Thymus (tissue), 11 donors: ENCODE results near the gene SUGP2. TPM values are rescaled to one million over a fixed set of nuclear protein-coding genes. Genes with fewer than 3 reads are reported as not detected.

Source experiments
- DNase-seq, 9 donors: peaks; one replicate each; pipeline ENCODE4 v3.0.0-alpha.2; 2013; ENCODE audit warnings: low spot score in 9 of 9, low read depth in 6 of 9, missing footprints in 1 of 9
- H3K27ac ChIP-seq, 2 donors: one replicate each; pipeline ENCODE4 v1.5.1; 2013; ENCODE audit warnings: control low read depth in 1 of 2, low read depth in 1 of 2, low read length in 1 of 2, mild to moderate bottlenecking in 1 of 2, moderate library complexity in 1 of 2
- H3K27me3 ChIP-seq, 2 donors: one replicate each; pipeline ENCODE4 v1.5.1; 2013; ENCODE audit warnings: low read length in 1 of 2; ENCODE audit not compliant: control insufficient read depth in 2 of 2, insufficient read depth in 1 of 2
- H3K36me3 ChIP-seq, 2 donors: one replicate each; pipeline ENCODE4 v1.5.1; 2013; ENCODE audit warnings: low read length in 1 of 2, mild to moderate bottlenecking in 1 of 2, moderate library complexity in 1 of 2; ENCODE audit not compliant: control insufficient read depth in 2 of 2, insufficient read depth in 2 of 2
- H3K4me1 ChIP-seq, 2 donors: one replicate each; pipeline ENCODE4 v1.5.1; 2013; ENCODE audit warnings: low read length in 2 of 2; ENCODE audit not compliant: control insufficient read depth in 2 of 2, insufficient read depth in 2 of 2
- H3K4me3 ChIP-seq, 2 donors: one replicate each; pipeline ENCODE4 v1.5.1; 2013; ENCODE audit warnings: low read length in 2 of 2, control low read depth in 1 of 2, mild to moderate bottlenecking in 1 of 2
- H3K9me3 ChIP-seq, 2 donors: one replicate each; pipeline ENCODE4 v1.5.1; 2013; ENCODE audit warnings: low read length in 1 of 2, mild to moderate bottlenecking in 1 of 2; ENCODE audit not compliant: control insufficient read depth in 2 of 2, insufficient read depth in 1 of 2
- WGBS: extraction: QIAGEN DNeasy Blood & Tissue Kit; methylation state at CpG from one replicate; pipeline ENCODE4 v1.1.7; 2013; 5-methylcytosine and 5-hydroxymethylcytosine counted together
- polyA plus RNA-seq: library from polyadenylated mRNA; stranded (reverse); fragments of 200-250 nt; gene quantifications from one replicate; pipeline ENCODE4 v1.2.3, GENCODE V29; 2013
- total RNA-seq: library from RNA; stranded (reverse); fragments of 120-200 nt; gene quantifications from one replicate; pipeline ENCODE4 v1.2.4, GENCODE V29; 2013
- donor health status: healthy.

SUGP2 gene
- total and polyA plus RNA-seq, 2 donors = 45.3 to 129 TPM

DNA sequence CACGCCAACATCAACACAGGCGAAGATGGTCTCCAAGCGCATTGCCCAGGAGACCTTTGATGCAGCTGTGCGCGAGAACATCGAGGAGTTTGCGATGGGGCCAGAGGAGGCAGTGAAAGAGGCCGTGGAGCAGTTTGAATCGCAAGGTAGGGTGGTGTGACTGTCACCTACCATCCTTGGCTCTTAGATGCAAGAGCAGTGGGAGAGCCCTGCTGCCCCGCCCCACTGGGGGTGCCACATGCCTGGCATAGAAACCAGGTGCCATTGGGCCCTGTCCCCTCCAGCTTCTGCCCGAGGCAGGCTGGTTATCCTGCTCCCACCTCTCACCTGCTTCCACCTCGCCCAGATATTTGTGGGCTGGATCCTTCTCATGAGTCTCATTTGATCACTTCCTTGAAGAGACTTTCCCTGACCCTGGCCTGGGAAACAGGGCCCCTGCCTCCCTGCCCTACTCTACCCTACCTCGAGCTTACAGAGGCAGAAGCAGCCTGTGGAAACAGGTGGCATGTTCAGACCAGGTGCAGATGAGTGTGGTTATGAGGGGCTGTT, 9.5 kb upstream of the SUGP2 start:
- no peaks in the 10 kb centered on the region for H3K27me3 ChIP-seq
- peaks cover 16 to 40% of the 10 kb centered on the region in 2 donors for H3K4me1 ChIP-seq
- H3K27ac ChIP-seq = peak overlapping the region in 1 of 2 donors; percentile 43
- WGBS = 97% methylated on average over 13 of the region's 13 CpGs
- H3K36me3 ChIP-seq = peaks cover 37 to 45% of the 10 kb centered on the region in 2 donors
- no peak overlapping the region for H3K4me3 ChIP-seq
- peak in 1 of 9 donors; percentile 52 for DNase-seq
- peaks cover 0 to 3% of the 10 kb centered on the region in 2 donors for H3K9me3 ChIP-seq

- 88% methylated on average over 7 of the region's 7 CpGs for WGBS
- Histone ChIP-seq H3K4me1 (peaks cover 18 to 42% of the 10 kb centered on the region in 2 donors), H3K36me3 (peaks cover 43 to 45% of the 10 kb centered on the region in 2 donors)
Observed at GRCh38 chr19:19040417-19040816, 7.1 kb upstream of the SUGP2 start.

DNA sequence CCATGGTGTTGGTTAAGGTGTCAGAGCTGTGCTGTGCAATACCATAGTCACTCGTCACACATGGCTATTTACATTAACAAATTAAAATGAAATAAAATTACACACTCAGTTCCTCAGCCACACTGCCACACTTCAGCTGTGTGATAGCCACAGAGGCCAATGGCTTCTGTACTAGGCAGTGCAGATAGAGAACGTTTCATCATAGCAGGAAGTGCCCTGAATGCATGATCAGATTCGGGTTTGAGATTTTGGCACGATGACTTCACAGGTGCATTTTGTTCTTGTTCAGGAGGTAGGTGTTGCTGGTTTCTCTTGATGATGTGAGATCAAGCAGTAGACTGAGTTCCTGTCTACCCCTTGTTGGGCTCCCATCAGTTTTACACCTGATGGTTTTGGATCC, 6.6 kb upstream of the SUGP2 start:
- peak overlapping the region; percentile 89 to 94 for H3K27ac ChIP-seq
- H3K9me3 ChIP-seq = peaks cover 0 to 11% of the 10 kb centered on the region in 2 donors
- DNase-seq = peak in 8 of 9 donors; percentile 40 to 91 (median 68)
- H3K27me3 ChIP-seq = no peaks in the 10 kb centered on the region
- peaks cover 22 to 46% of the 10 kb centered on the region in 2 donors for H3K4me1 ChIP-seq
- WGBS = 24% methylated on average over 4 of the region's 4 CpGs
- H3K4me3 ChIP-seq = no peak overlapping the region
- peaks cover 43 to 47% of the 10 kb centered on the region in 2 donors for H3K36me3 ChIP-seq

More at GRCh38 chr19:19040417-19040816, 7.1 kb upstream of the SUGP2 start:
- Histone ChIP-seq H3K4me3 (no peak overlapping the region), H3K9me3 (peaks cover 0 to 11% of the 10 kb centered on the region in 2 donors), H3K27me3 (no peaks in the 10 kb centered on the region), H3K27ac (peak overlapping the region; percentile 89 to 94)
- no peak for DNase-seq

- peak in 7 of 9 donors; percentile 24 to 84 (median 60) for DNase-seq
- peaks cover 0 to 11% of the 10 kb centered on the region in 2 donors for H3K9me3 ChIP-seq
- H3K36me3 ChIP-seq = peaks cover 26 to 44% of the 10 kb centered on the region in 2 donors
- peaks cover 16 to 35% of the 10 kb centered on the region in 2 donors for H3K4me1 ChIP-seq
- peak overlapping the region; percentile 64 to 96 for H3K4me3 ChIP-seq
- peak overlapping the region; percentile 8 to 98 for H3K27ac ChIP-seq
- H3K27me3 ChIP-seq = no peaks in the 10 kb centered on the region
- 5% methylated on average over 10 of the region's 10 CpGs for WGBS
Observed at GRCh38 chr19:19034204-19034624, 897 bp upstream of the SUGP2 start.

DNA sequence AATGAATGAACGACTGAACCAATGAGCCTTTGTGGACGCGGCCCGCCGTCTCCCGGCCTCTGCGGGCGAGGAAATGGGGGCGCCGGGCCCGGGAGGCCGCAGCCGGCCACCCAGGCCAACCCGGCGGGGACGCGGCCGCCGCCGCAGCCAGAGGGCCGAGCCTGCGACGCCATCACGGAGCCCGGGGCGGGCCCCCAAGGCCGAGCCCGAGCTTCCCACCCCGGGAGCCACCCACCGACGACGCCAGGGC, 216 bp downstream of the SUGP2 start:
- DNase-seq = no peak
- no peaks in the 10 kb centered on the region for H3K27me3 ChIP-seq
- H3K9me3 ChIP-seq = peaks cover 0 to 11% of the 10 kb centered on the region in 2 donors
- H3K4me3 ChIP-seq = peak overlapping the region; percentile 82 to 96
- H3K4me1 ChIP-seq = peaks cover 16 to 30% of the 10 kb centered on the region in 2 donors
- under 1% methylated on average over 32 of the region's 32 CpGs for WGBS
- H3K36me3 ChIP-seq = peaks cover 29 to 48% of the 10 kb centered on the region in 2 donors
- H3K27ac ChIP-seq = peak overlapping the region; percentile 86 to 99

GRCh38 chr19:19032420-19033175, 719 bp downstream of the SUGP2 start:
- under 1% methylated on average over 31 of the region's 31 CpGs for WGBS
- Histone ChIP-seq H3K27ac (peak overlapping the region; percentile 86 to 99), H3K4me1 (peaks cover 16 to 30% of the 10 kb centered on the region in 2 donors), H3K4me3 (peak overlapping the region; percentile 82 to 96), H3K9me3 (peaks cover 0 to 6% of the 10 kb centered on the region in 2 donors), H3K27me3 (no peaks in the 10 kb centered on the region), H3K36me3 (peaks cover 27 to 48% of the 10 kb centered on the region in 2 donors)
- DNase-seq = peak; percentile 75 to 98 (median 93)

- peak overlapping the region in 1 of 2 donors; percentile 82 for H3K4me3 ChIP-seq
- H3K36me3 ChIP-seq = peaks cover 25 to 50% of the 10 kb centered on the region in 2 donors
- peak overlapping the region in 1 of 2 donors; percentile 48 for H3K27ac ChIP-seq
- no peak for DNase-seq
- no peaks in the 10 kb centered on the region for H3K27me3 ChIP-seq
- no peaks in the 10 kb centered on the region for H3K9me3 ChIP-seq
- H3K4me1 ChIP-seq = peaks cover 16 to 30% of the 10 kb centered on the region in 2 donors
- 61% methylated on average over 5 of the region's 5 CpGs for WGBS
Observed at GRCh38 chr19:19031891-19032290, 1.4 kb downstream of the SUGP2 start.

DNA sequence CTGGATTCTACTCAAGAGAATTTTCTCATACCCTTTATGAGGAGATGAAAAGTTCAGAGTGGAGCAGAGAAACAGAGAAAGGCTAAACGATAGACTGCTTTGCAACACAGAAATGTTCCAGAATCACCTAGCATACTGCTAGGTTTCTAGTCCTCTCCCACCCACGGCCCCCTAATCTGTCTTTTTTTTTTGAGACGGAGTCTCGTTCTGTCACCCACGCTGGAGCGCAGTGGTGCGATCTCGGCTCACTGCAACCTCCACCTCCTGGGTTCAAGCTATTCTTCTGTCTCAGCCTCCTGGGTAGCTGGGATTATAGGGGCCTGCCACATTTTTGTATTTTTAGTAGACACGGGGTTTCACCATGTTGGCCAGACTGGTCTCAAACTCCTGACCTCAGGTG, 4.8 kb downstream of the SUGP2 start:
- peaks cover 6 to 13% of the 10 kb centered on the region in 2 donors for H3K4me1 ChIP-seq
- no peaks in the 10 kb centered on the region for H3K27me3 ChIP-seq
- 97% methylated on average over 9 of the region's 9 CpGs for WGBS
- no peak overlapping the region for H3K4me3 ChIP-seq
- DNase-seq = no peak
- no peak overlapping the region for H3K27ac ChIP-seq
- H3K9me3 ChIP-seq = no peaks in the 10 kb centered on the region
- peaks cover 45 to 74% of the 10 kb centered on the region in 2 donors for H3K36me3 ChIP-seq

- H3K4me3 ChIP-seq = no peak overlapping the region
- no peaks in the 10 kb centered on the region for H3K27me3 ChIP-seq
- DNase-seq = no peak
- H3K36me3 ChIP-seq = peaks cover 58 to 87% of the 10 kb centered on the region in 2 donors
- peaks cover 12 to 22% of the 10 kb centered on the region in 2 donors for H3K4me1 ChIP-seq
- no peak overlapping the region for H3K27ac ChIP-seq
- 98% methylated on average over 4 of the region's 4 CpGs for WGBS
- no peaks in the 10 kb centered on the region for H3K9me3 ChIP-seq
Observed at GRCh38 chr19:19027228-19027627, 6.1 kb downstream of the SUGP2 start.
